ENCODE measurements around the gene TRMT61A. TPM values are rescaled to one million over a fixed set of nuclear protein-coding genes. Genes with fewer than 3 reads are reported as not detected.

The TRMT61A gene
- total RNA-seq, 1 experiment from 2014 or later: 15.5 TPM

GRCh38 chr14:103555559-103556337 lies 26.8 kb downstream of the TRMT61A start:
- Mint-ChIP-seq H3K27ac (no peak overlapping the region), H3K4me3 (no peak overlapping the region), H3K36me3 (peaks cover 20% of the 10 kb centered on the region), H3K27me3 (ENCODE audit: low read depth) (no peaks in the 10 kb centered on the region), H3K4me1 (peaks cover 9% of the 10 kb centered on the region), H3K9me3 (no peaks in the 10 kb centered on the region)
- CTCF ChIA-PET: interaction anchor here (0.7 to 1.3 kb wide), 3 partner anchors 9 to 38 kb away, joined by 4 to 8 read pairs (median 5); no protein-coding TSS in a partner anchor
- TF ChIP-seq ZBTB21 (CRISPR knock-in tag; IDR thresholded peaks at IDR 0.05; ENCODE audit: borderline replicate concordance) (no peak), CREB1 (CRISPR knock-in tag; IDR thresholded peaks at IDR 0.05) (no peak), ETV6 (CRISPR knock-in tag; IDR thresholded peaks at IDR 0.05) (no peak), TEAD4 (CRISPR knock-in tag; IDR thresholded peaks at IDR 0.05) (no peak), ZNF512 (CRISPR knock-in tag; IDR thresholded peaks at IDR 0.05; ENCODE audit: borderline replicate concordance) (no peak), NR3C1 (CRISPR knock-in tag; conservative IDR thresholded peaks at IDR 0.05; ENCODE audit: low read depth) (no peak), SMAD4 (CRISPR knock-in tag; IDR thresholded peaks at IDR 0.05) (no peak), JAZF1 (CRISPR knock-in tag; IDR thresholded peaks at IDR 0.05) (no peak), CREM (CRISPR knock-in tag; IDR thresholded peaks at IDR 0.05) (no peak)
- no peak for DNase-seq (ENCODE audit: low spot score)
- POLR2A ChIA-PET: interaction anchor here (0.7 kb wide), 1 partner anchor 44 kb away, joined by 5 read pairs; no protein-coding TSS in a partner anchor
- peak; percentile 18; the same call in 1 of the 2 replicates for ATAC-seq

- Mint-ChIP-seq H3K9me3 (no peaks in the 10 kb centered on the region), H3K4me3 (no peak overlapping the region), H3K4me1 (peaks cover 16% of the 10 kb centered on the region), H3K27me3 (ENCODE audit: low read depth) (no peaks in the 10 kb centered on the region), H3K27ac (peak overlapping the region; percentile 49; the same call in 1 of the 2 replicates), H3K36me3 (peaks cover 22% of the 10 kb centered on the region)
- POLR2A ChIA-PET: no interaction called here
- TF ChIP-seq TP53 (CRISPR knock-in tag; IDR thresholded peaks at IDR 0.05): no peak
- TF ChIP-seq PREB (CRISPR knock-in tag; IDR thresholded peaks at IDR 0.05; ENCODE audit: borderline replicate concordance): no peak
- no peak for DNase-seq (ENCODE audit: low spot score)
- no peak for ATAC-seq
- CTCF ChIA-PET: interaction anchor here (1.0 to 2.8 kb wide), 4 partner anchors 10 to 64 kb away, joined by 5 to 14 read pairs (median 10); no protein-coding TSS in a partner anchor
These were observed 28.2 kb downstream of the TRMT61A start for GRCh38 chr14:103556946-103557758.

GRCh38 chr14:103558071-103558882 lies 29.3 kb downstream of the TRMT61A start:
- H3K4me3 Mint-ChIP-seq: no peak overlapping the region
- H3K4me1 Mint-ChIP-seq: peaks cover 18% of the 10 kb centered on the region
- H3K27me3 Mint-ChIP-seq (ENCODE audit: low read depth): no peaks in the 10 kb centered on the region
- no peak for DNase-seq (ENCODE audit: low spot score)
- TF ChIP-seq FOXP1 (CRISPR knock-in tag; IDR thresholded peaks at IDR 0.05; ENCODE audit: borderline replicate concordance) (no peak), MYBL2 (CRISPR knock-in tag; IDR thresholded peaks at IDR 0.05) (no peak), OVOL2 (CRISPR knock-in tag; IDR thresholded peaks at IDR 0.05; ENCODE audit: borderline replicate concordance) (no peak), CBFB (CRISPR knock-in tag; IDR thresholded peaks at IDR 0.05; ENCODE audit: low read depth) (no peak), ATF2 (CRISPR knock-in tag; IDR thresholded peaks at IDR 0.05; ENCODE audit: borderline replicate concordance, low read depth) (no peak), EMX1 (CRISPR knock-in tag; IDR thresholded peaks at IDR 0.05) (no peak), KAT7 (CRISPR knock-in tag; IDR thresholded peaks at IDR 0.05; ENCODE audit: borderline replicate concordance) (no peak), JUN (CRISPR knock-in tag; IDR thresholded peaks at IDR 0.05) (no peak), SOX15 (CRISPR knock-in tag; IDR thresholded peaks at IDR 0.05) (no peak), ESRRA (CRISPR knock-in tag; IDR thresholded peaks at IDR 0.05; ENCODE audit: borderline replicate concordance) (no peak)
- 0 out of 2 replicates have a peak overlapping the region, but pooled peaks have one; percentile 36 for H3K27ac Mint-ChIP-seq
- ChIA-PET POLR2A (no interaction called here), CTCF (interaction anchor here (2.1 to 2.8 kb wide), 2 partner anchors 11 to 40 kb away, joined by 13 to 14 read pairs; no protein-coding TSS in a partner anchor)
- no peak for ATAC-seq
- peaks cover 22% of the 10 kb centered on the region for H3K36me3 Mint-ChIP-seq
- no peaks in the 10 kb centered on the region for H3K9me3 Mint-ChIP-seq
